ENCODE data around the gene SLCO2A1. TPM values are rescaled to one million over a fixed set of nuclear protein-coding genes. Genes with fewer than 3 reads are reported as not detected.
A peak's percentile ranks its signal among the peaks of the same experiment; 100 is the strongest.

SLCO2A1 gene
- total and polyA plus RNA-seq, 2 of the 4 experiments (the other 2 are of a cell fraction): under 0.01 to 1.5 TPM

GRCh38 chr3:134067531-134068161 is 37.9 kb upstream of the SLCO2A1 start:
- dilution Hi-C loops (cut with HindIII; ENCODE audit: low sequenced_read_pairs, unreplicated experiment): no loop called here
- H3K79me1 ChIP-seq (ENCODE audit: low read depth in 1 of 2, low read length in 2 of 2): no peaks in the 10 kb centered on the region

More at GRCh38 chr3:134067531-134068161, 37.9 kb upstream of the SLCO2A1 start:
- H4K5ac ChIP-seq (ENCODE audit: low read depth, low read length): no peak overlapping the region
- CTCF ChIA-PET: no interaction called here
- ATAC-seq (ENCODE audit: low read depth): no peak
- no peak overlapping the region for H4K8ac ChIP-seq (ENCODE audit: low read depth in 2 of 2, low read length in 2 of 2)
- H3K4ac ChIP-seq (ENCODE audit: low read depth, low read length): no peak overlapping the region
- no TSS peak for BruUV-seq (replicated peaks)
- no peaks in the 10 kb centered on the region for H3K9me3 ChIP-seq (ENCODE audit: control insufficient read depth, insufficient read depth, low read length)
- TF ChIP-seq BHLHE40 (IDR thresholded peaks at IDR 0.05; ENCODE audit: low read depth, low read length) (no peak), MAFK (IDR thresholded peaks at IDR 0.05; ENCODE audit: low read depth, low read length) (no peak), RCOR1 (IDR thresholded peaks at IDR 0.05; ENCODE audit: insufficient replicate concordance, low read length) (no peak), MAZ (IDR thresholded peaks at IDR 0.05; ENCODE audit: borderline replicate concordance, low read depth, low read length) (no peak)
- peaks cover 1% of the 10 kb centered on the region; the same call in 1 of the 2 replicates for H3K27me3 ChIP-seq (ENCODE audit: control insufficient read depth, insufficient read depth, low read length)
- H2BK20ac ChIP-seq (ENCODE audit: low read depth, low read length): no peak overlapping the region
- no peak overlapping the region for H3K56ac ChIP-seq (ENCODE audit: extremely low read depth, insufficient read depth, low read length)
- no peak overlapping the region for H4K91ac ChIP-seq (ENCODE audit: insufficient read depth, low read depth, low read length)
- H3K9ac ChIP-seq (ENCODE audit: low read depth, low read length): no peak overlapping the region
- H3K14ac ChIP-seq (replicated peaks; ENCODE audit: low read depth, low read length): no peak overlapping the region
- POLR2A ChIA-PET (ENCODE audit: unreplicated experiment): no interaction called here
- no peak overlapping the region for H3K27ac ChIP-seq (ENCODE audit: insufficient read depth, low read length)
- H3K23ac ChIP-seq (ENCODE audit: low read depth, low read length): no peak overlapping the region
- H3K4me3 ChIP-seq (ENCODE audit: insufficient read depth, low read depth, low read length): no peak overlapping the region
- intact Hi-C loops (cut with micrococcal nuclease) (no loop called here), in situ Hi-C loops (cut with MboI; ENCODE audit: low sequenced_read_pairs) (no loop called here)
- no peak overlapping the region for H2AFZ ChIP-seq (replicated peaks; ENCODE audit: low read length, poor library complexity)
- no peak overlapping the region for H2BK15ac ChIP-seq (ENCODE audit: low read depth, low read length)
- no peaks in the 10 kb centered on the region for H3K9me1 ChIP-seq (ENCODE audit: insufficient read depth, low read length)
- no peak overlapping the region for H3K18ac ChIP-seq (ENCODE audit: low read depth, low read length)
- peak overlapping the region; percentile 13 for H2AK9ac ChIP-seq (replicated peaks; ENCODE audit: low read depth, low read length, poor library complexity)
- no peaks in the 10 kb centered on the region for H3K36me3 ChIP-seq (ENCODE audit: control insufficient read depth, insufficient read depth, low read length)
- H4K20me1 ChIP-seq (ENCODE audit: insufficient read depth, low read length): no peaks in the 10 kb centered on the region
- no peak overlapping the region for H3K4me2 ChIP-seq (ENCODE audit: low read depth, low read length)
- H2AK5ac ChIP-seq (ENCODE audit: low read depth, low read length): no peak overlapping the region
- no peak for DNase-seq
- H2BK120ac ChIP-seq (ENCODE audit: low read depth, low read length): no peak overlapping the region
- peaks cover 6% of the 10 kb centered on the region; the same call in 1 of the 2 replicates for H3K4me1 ChIP-seq (ENCODE audit: control insufficient read depth, insufficient read depth, low read length)
- 94% methylated on average over 6 of the region's 14 CpGs; no CpG with 5 or more reads in 1 of the 2 experiments for WGBS, 2 experiments (ENCODE audit: extremely low coverage in 2 of 2, insufficient read length in 1 of 2)
- no peak overlapping the region for H2BK5ac ChIP-seq (ENCODE audit: low read depth, low read length, poor library complexity, severe bottlenecking)
